Stimulated activated CD8-positive, alpha-beta memory T cell treated with anti-CD3 and anti-CD28 coated beads, Interleukin-7, amount 100 ng/mL, for 4 hours (primary cell): Measurements from ENCODE around the gene ATP8A2.

ENCODE experiments used
- DNase-seq, 2 donors: peaks; one replicate each; pipeline ENCODE4 v3.0.0-alpha.2; 2020; ENCODE audit warnings: low read depth in 2 of 2

Gene ATP8A2

GRCh38 chr13:26012995-26013394 is 641.2 kb downstream of the ATP8A2 start:
- DNase-seq, result no peak

- no peak for DNase-seq
Measured at GRCh38 chr13:26015271-26016125, 643.7 kb downstream of the ATP8A2 start.

- no peak for DNase-seq
Measured at GRCh38 chr13:26016189-26016588, 644.4 kb downstream of the ATP8A2 start.

- no peak for DNase-seq
Measured at GRCh38 chr13:26017196-26017921, 645.6 kb downstream of the ATP8A2 start.

GRCh38 chr13:26017932-26018665 is 646.3 kb downstream of the ATP8A2 start:
- no peak for DNase-seq

- no peak for DNase-seq
Measured at GRCh38 chr13:26019251-26019650, 647.5 kb downstream of the ATP8A2 start.

GRCh38 chr13:26019881-26020870 is 648.4 kb downstream of the ATP8A2 start:
- DNase-seq, result no peak

- DNase-seq, result no peak
Measured at GRCh38 chr13:26020891-26021290, 649.1 kb downstream of the ATP8A2 start.

- no peak for DNase-seq
Measured at GRCh38 chr13:26021516-26021915, 649.7 kb downstream of the ATP8A2 start.

GRCh38 chr13:26021956-26022355 is 650.2 kb downstream of the ATP8A2 start:
- DNase-seq, result no peak

GRCh38 chr13:26022538-26023292 is 650.9 kb downstream of the ATP8A2 start:
- DNase-seq, result no peak

GRCh38 chr13:26024558-26024957 is 652.8 kb downstream of the ATP8A2 start:
- DNase-seq, result no peak

GRCh38 chr13:26025196-26025595 is 653.4 kb downstream of the ATP8A2 start:
- DNase-seq, result no peak

- DNase-seq, result no peak
Measured at GRCh38 chr13:26025771-26026170, 654.0 kb downstream of the ATP8A2 start.

- no peak for DNase-seq
Measured at GRCh38 chr13:26026211-26026610, 654.4 kb downstream of the ATP8A2 start.

- no peak for DNase-seq
Measured at GRCh38 chr13:26029581-26030136, 657.9 kb downstream of the ATP8A2 start.

GRCh38 chr13:26030331-26030730 is 658.6 kb downstream of the ATP8A2 start:
- DNase-seq, result no peak

GRCh38 chr13:26034018-26034417 is 662.2 kb downstream of the ATP8A2 start:
- no peak for DNase-seq

GRCh38 chr13:26036383-26036782 is 664.6 kb downstream of the ATP8A2 start:
- DNase-seq, result no peak

- no peak for DNase-seq
Measured at GRCh38 chr13:26037302-26037701, 665.5 kb downstream of the ATP8A2 start.
